Parathyroid adenoma (tissue), 2 donors: ENCODE data around the gene GPR137.

Experiments used
- H2AFZ ChIP-seq: fragments of 300-600 bp; sonication (generic); one replicate; pipeline ENCODE4 v1.7.0; 2017; ENCODE audit warnings: antibody characterized with exemption, mild to moderate bottlenecking
- H3K27ac ChIP-seq: fragments of 300-600 bp; sonication (generic); one replicate; pipeline ENCODE4 v1.7.0; 2017
- H3K27me3 ChIP-seq: fragments of 300-600 bp; sonication (generic); one replicate; pipeline ENCODE4 v1.7.0; 2017; ENCODE audit warnings: low read length; ENCODE audit not compliant: control insufficient read depth, insufficient read depth
- H3K36me3 ChIP-seq: fragments of 300-600 bp; sonication (generic); one replicate; pipeline ENCODE4 v1.7.0; 2017; ENCODE audit warnings: low read length; ENCODE audit not compliant: control insufficient read depth, insufficient read depth
- H3K4me1 ChIP-seq: fragments of 300-600 bp; sonication (generic); one replicate; pipeline ENCODE4 v1.7.0; 2017; ENCODE audit warnings: control low read depth
- H3K4me2 ChIP-seq: fragments of 300-600 bp; sonication (generic); one replicate; pipeline ENCODE4 v1.7.0; 2017; ENCODE audit warnings: low read length
- H3K4me3 ChIP-seq: fragments of 300-600 bp; sonication (generic); one replicate; pipeline ENCODE4 v1.7.0; 2017; ENCODE audit warnings: low read depth, low read length
- H3K79me2 ChIP-seq: fragments of 300-600 bp; sonication (generic); one replicate; pipeline ENCODE4 v1.7.0; 2017; ENCODE audit warnings: control low read depth
- H3K9ac ChIP-seq: fragments of 300-600 bp; sonication (generic); one replicate; pipeline ENCODE4 v1.7.0; 2017; ENCODE audit warnings: mild to moderate bottlenecking
- H3K9me3 ChIP-seq: fragments of 300-600 bp; sonication (generic); one replicate; pipeline ENCODE4 v1.7.0; 2017; ENCODE audit warnings: low read length; ENCODE audit not compliant: control insufficient read depth
- TF ChIP-seq, protein P1 (sequence below): fragments of 300-600 bp; sonication (generic); IDR thresholded peaks from one replicate; pipeline ENCODE4 v1.7.0; 2017; ENCODE audit warnings: antibody characterized with exemption, mild to moderate bottlenecking
- donor health status: primary hyperparathyroidism.

GPR137 gene

DNA sequence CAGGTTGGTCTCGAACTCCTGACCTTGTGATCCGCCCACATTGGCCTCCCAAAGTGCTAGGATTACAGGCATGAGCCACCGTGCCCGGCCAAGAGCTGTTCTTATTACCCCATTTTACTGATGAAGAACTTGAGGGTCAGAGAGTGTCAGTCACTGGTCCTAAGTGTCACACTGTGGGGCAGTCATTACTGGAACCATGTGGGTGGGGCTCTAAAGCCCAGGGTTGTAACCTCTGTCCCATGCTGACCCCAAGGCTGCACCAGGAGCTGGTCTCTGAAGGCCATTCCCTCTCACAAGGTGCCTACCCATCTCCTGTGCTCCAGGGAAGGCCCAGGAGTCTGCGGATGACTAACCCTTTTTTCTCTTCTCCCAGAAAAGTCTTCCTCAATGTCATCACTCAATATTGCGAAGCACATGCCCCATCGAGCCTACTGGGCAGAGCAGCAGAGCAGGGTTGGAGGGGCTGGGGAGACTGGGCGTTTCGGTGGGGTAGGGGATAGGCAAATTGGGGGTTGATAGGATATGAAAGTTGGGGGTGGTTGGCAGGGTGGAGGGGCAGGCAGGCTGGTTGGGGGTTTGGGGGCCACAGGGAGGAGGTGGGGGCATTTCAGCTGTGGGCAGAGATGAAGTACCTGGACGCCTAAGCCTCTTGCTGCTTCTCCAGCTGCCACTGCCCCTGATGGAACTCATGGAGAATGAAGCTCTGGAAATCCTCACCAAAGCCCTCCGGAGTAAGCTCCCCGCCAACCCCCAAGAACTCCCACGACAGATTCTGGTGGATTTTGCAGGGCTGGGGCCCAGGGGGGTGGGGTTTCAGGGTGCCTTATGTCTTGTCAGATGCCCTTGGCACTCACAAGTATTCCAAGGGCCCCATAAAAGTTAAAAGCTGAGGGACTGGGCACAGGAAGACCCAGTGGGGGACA, 17.7 kb downstream of the GPR137 start:
- no peak overlapping the region for H2AFZ ChIP-seq
- no peaks in the 10 kb centered on the region for H3K27me3 ChIP-seq
- TF ChIP-seq, protein P1, sequence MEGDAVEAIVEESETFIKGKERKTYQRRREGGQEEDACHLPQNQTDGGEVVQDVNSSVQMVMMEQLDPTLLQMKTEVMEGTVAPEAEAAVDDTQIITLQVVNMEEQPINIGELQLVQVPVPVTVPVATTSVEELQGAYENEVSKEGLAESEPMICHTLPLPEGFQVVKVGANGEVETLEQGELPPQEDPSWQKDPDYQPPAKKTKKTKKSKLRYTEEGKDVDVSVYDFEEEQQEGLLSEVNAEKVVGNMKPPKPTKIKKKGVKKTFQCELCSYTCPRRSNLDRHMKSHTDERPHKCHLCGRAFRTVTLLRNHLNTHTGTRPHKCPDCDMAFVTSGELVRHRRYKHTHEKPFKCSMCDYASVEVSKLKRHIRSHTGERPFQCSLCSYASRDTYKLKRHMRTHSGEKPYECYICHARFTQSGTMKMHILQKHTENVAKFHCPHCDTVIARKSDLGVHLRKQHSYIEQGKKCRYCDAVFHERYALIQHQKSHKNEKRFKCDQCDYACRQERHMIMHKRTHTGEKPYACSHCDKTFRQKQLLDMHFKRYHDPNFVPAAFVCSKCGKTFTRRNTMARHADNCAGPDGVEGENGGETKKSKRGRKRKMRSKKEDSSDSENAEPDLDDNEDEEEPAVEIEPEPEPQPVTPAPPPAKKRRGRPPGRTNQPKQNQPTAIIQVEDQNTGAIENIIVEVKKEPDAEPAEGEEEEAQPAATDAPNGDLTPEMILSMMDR, result no peak
- H3K9ac ChIP-seq, result no peak overlapping the region
- H3K4me1 ChIP-seq, result peaks cover 8% of the 10 kb centered on the region
- peak overlapping the region; percentile 88 for H3K4me2 ChIP-seq
- peak overlapping the region; percentile 97 for H3K27ac ChIP-seq
- H3K4me3 ChIP-seq, result no peak overlapping the region
- no peaks in the 10 kb centered on the region for H3K79me2 ChIP-seq
- no peaks in the 10 kb centered on the region for H3K9me3 ChIP-seq
- H3K36me3 ChIP-seq, result no peaks in the 10 kb centered on the region

DNA sequence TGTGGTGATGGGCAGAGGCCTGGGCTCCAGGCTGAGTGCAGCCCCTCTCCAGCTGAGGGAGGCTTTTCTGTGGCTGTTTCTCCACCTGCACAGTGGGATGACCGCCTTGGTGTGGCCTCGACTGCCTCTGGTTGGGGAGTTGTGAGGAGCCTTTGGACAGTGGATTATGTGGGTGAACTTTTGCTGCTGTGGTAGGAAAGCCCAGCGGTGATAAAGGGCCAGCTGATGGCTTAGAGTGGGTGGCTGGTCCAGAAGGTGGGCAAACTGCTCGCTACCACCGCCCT, 18.3 kb downstream of the GPR137 start:
- Histone ChIP-seq H3K4me2 (peak overlapping the region; percentile 88), H3K4me3 (peak overlapping the region; percentile 78), H3K27me3 (no peaks in the 10 kb centered on the region), H3K9ac (no peak overlapping the region), H2AFZ (peak overlapping the region; percentile 76), H3K27ac (peak overlapping the region; percentile 97), H3K36me3 (no peaks in the 10 kb centered on the region), H3K79me2 (no peaks in the 10 kb centered on the region), H3K4me1 (peaks cover 8% of the 10 kb centered on the region), H3K9me3 (no peaks in the 10 kb centered on the region)
- TF ChIP-seq, protein P1, result no peak

DNA sequence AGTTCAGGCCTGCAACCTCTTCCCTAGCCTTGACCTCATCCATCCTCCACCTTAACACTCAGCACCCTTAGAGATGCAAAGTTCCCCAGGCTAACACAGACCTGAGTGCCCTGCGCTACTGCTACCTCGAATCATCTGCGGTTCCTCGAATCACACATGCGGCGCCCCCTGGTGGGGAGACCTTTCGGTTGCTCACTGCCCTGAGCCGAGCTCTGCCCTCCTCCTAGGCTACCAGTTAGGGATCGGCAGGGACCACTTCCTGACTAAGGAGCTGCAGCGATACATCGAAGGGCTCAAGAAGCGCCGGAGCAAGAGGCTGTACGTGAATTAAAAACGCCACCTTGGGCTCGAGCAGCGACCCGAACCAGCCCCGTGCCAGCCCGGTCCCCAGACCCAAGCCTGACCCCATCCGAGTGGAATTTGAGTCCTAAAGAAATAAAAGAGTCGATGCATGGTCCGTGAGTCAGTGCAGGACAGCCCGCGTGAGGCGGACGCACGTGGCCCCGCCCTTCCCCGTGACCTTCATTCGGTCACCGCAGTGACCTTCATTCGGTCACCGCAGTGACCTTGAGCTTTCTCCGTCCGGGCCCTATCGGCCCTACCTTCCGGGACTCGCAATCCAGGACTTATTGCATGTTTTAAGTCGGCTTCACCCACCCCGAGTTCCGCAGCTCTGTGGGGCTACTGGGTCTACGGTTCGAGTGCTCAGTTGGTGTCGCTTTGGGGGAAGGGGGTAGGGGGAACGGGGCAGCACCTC, 18.8 kb downstream of the GPR137 start:
- no peaks in the 10 kb centered on the region for H3K27me3 ChIP-seq
- H3K4me1 ChIP-seq, result peaks cover 8% of the 10 kb centered on the region
- peak overlapping the region; percentile 88 for H3K4me2 ChIP-seq
- H3K36me3 ChIP-seq, result no peaks in the 10 kb centered on the region
- H3K4me3 ChIP-seq, result peak overlapping the region; percentile 78
- peak overlapping the region; percentile 76 for H2AFZ ChIP-seq
- H3K9ac ChIP-seq, result no peak overlapping the region
- H3K9me3 ChIP-seq, result no peaks in the 10 kb centered on the region
- peak overlapping the region; percentile 97 for H3K27ac ChIP-seq
- TF ChIP-seq, protein P1, result peak; percentile 64
- no peaks in the 10 kb centered on the region for H3K79me2 ChIP-seq

DNA sequence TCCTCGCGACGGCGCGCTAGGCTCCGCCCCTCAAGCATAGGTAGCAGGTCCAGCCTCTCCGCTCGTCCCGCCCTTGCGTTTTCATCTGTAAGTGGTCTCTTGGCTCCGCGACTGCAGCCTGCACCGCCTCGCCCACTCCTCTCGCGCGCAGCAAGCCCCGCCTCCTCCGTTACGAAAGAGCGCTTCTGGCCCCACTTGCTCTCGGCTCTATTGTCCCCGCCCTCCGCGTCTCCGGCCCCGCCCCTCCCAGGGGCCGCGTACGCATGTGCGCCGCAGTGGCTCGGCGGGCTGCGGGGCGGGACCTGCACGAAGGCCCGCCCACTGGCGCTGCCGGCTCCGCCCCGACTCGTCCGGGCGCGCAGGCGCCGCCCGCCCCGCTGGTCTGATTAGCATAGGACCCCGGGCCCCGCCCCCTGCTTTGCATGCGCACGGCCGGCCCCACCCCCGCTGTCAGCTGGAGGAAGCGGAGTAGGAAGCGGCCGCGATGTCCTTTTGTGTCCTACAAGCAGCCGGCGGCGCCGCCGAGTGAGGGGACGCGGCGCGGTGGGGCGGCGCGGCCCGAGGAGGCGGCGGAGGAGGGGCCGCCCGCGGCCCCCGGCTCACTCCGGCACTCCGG, 19.5 kb downstream of the GPR137 start, which contains the start of gene ESRRA:
Gene ESRRA (plus strand): TSS at position 450 of the 616 bp plus-strand sequence. CDS start 1,656 bp downstream, outside the sequence.
- peak within 1 kb of the TSS; percentile 97 for H3K27ac ChIP-seq
- peak within 1 kb of the TSS; percentile 76 for H2AFZ ChIP-seq
- H3K4me3 ChIP-seq, result peak within 1 kb of the TSS; percentile 78
- H3K9me3 ChIP-seq, result no peaks in the 10 kb centered on the region
- peak within 1 kb of the TSS; percentile 88 for H3K4me2 ChIP-seq
- H3K9ac ChIP-seq, result peak within 1 kb of the TSS; percentile 11
- TF ChIP-seq, protein P1, result no peak
- H3K27me3 ChIP-seq, result no peaks in the 10 kb centered on the region
- H3K36me3 ChIP-seq, result no peaks in the 10 kb centered on the region
- H3K4me1 ChIP-seq, result peaks cover 5% of the 10 kb centered on the region
- H3K79me2 ChIP-seq, result no peaks in the 10 kb centered on the region
